HG02610 (cell line): ENCODE measurements around the gene COL6A3.

Experiments used
- ATAC-seq: cut with Tn5 transposase; IDR thresholded peaks from one replicate; pipeline ENCODE4 v1.9.1; 2021; ENCODE audit warnings: mild to moderate bottlenecking, moderate library complexity; ENCODE audit not compliant: unreplicated experiment

The COL6A3 gene

DNA sequence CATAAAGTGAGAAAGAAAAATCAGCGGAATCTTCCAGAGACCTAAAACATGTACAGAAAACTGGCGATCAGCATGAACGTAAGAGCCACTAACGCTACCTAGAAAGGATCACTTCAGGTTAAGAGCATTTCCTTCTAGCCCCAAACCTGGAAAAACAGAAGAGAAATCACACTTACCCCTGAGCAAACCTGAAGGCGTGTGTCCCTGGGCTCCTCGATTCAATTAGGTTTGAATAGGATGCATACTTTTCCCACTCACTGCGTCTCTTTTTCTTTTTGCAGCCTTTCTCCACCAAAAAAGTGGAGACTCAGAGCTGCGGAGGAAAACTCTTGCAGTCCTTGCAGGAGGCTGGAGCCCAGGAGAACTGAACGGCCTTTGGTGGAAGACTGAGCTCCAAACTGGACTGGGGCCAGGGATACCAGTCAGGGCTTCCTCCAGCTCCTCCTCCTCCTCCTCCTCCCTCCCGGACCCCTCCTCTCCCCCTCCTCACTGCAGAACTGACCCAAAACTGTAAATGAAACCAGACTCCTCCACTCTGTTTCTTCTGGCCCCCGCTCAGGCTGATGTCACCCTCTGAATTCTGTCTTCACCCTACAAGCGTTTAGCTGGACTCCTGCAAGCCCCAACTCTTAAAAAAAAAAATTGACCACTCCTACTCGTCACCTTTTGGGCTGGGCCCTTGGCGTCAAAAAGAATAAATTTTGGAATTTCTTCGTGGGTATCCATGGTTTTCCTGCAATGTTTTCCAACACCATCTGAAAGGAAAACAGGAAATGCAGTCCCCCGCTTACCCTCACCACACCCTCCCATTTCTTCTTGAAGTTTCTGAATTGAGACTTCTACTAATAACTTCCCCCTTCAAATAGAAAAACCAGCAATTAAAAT is at the start of gene COL6A3:
TSS of gene COL6A3 (minus strand) at position 388 of the 885 bp plus-strand sequence. CDS start 17,347 bp downstream, outside the sequence.
- no peak for ATAC-seq

- no peak for ATAC-seq
Measured at GRCh38 chr2:237459741-237460174, 45.8 kb upstream of the COL6A3 start.

- no peak for ATAC-seq
Measured at GRCh38 chr2:237459226-237459625, 45.3 kb upstream of the COL6A3 start.

DNA sequence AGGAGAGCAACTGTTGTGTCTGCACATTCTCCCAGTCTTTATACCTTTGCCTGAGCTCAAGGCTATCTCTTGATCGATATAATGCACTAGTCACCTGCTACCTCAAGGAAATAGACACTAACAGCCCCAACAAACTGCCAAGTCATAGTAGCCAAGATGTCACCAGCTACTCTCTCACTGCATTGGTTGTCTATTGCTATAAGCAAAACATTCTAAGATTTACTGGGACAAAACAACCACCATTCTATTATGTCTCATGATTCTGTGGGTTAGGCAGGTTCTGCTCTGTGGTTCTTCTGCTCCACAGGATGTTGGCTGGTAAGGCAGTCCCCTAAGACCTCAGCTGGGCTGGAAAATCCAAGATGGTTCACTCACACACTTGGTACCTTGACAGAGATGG is 44.6 kb upstream of the COL6A3 start:
- ATAC-seq = no peak

GRCh38 chr2:237457388-237457941 is 43.5 kb upstream of the COL6A3 start:
- no peak for ATAC-seq

- no peak for ATAC-seq
Measured at GRCh38 chr2:237456200-237456843, 42.4 kb upstream of the COL6A3 start.

DNA sequence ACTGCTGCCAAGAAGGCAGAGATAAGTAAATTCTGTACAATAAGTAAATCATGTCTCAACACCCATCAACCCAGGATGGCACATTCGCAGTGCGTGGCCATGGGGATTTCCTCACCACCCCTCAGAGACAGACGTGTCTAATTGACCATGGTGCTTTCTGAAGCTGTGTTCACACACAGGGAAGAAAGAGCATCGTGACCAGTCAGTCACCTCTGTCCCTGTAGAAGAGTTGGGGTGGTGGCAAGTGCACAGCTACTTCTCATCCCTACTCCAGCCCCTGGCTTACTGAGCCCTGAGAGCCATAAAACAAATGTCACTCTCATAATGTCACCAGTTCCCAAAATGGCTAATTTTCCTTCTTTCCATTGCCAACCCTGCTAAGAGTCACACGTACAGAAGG is 41.8 kb upstream of the COL6A3 start:
- ATAC-seq = no peak

DNA sequence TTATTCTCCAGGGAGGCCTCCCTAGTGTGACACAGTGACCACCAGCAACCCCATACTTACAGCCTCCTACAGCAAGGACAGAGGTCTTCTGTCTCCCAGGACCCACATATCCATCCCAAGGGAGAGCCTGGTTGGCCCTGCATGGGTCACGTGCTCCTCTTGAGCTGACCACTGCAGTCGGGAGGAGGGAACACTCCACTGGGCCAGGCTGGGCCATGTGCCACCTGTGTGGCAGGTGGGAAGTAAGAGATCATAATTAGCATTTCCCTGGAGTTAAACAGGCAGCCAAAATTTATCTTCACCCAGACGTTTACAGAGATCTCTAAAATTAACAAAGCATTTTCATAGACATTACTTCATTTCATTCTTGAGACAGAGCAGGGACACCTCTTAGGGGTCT is 39.7 kb upstream of the COL6A3 start:
- no peak for ATAC-seq

DNA sequence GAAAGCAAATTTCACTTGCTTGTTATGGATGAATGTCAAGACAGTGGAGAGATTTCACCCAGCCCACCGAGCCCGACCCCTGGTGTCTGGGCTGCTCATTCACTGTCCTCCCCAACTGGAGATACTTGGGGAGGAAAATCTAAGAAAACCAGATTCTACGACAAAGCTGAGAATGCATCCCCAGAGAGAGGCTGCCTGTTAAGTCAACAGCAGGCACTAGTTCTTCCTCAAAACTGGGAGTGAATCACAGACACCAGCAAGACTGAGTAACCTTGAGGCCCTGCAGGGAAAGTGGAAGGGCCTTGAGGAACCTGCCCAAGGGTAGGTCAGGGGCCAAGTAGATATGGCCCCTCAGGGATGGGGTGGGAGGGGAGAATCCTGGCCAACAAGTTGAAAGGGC is 38.9 kb upstream of the COL6A3 start:
- no peak for ATAC-seq

- ATAC-seq = no peak
Measured at GRCh38 chr2:237451643-237452469, 37.9 kb upstream of the COL6A3 start.

- ATAC-seq = no peak
Measured at GRCh38 chr2:237450583-237450982, 36.6 kb upstream of the COL6A3 start.

GRCh38 chr2:237450108-237450507 is 36.1 kb upstream of the COL6A3 start:
- ATAC-seq = no peak

DNA sequence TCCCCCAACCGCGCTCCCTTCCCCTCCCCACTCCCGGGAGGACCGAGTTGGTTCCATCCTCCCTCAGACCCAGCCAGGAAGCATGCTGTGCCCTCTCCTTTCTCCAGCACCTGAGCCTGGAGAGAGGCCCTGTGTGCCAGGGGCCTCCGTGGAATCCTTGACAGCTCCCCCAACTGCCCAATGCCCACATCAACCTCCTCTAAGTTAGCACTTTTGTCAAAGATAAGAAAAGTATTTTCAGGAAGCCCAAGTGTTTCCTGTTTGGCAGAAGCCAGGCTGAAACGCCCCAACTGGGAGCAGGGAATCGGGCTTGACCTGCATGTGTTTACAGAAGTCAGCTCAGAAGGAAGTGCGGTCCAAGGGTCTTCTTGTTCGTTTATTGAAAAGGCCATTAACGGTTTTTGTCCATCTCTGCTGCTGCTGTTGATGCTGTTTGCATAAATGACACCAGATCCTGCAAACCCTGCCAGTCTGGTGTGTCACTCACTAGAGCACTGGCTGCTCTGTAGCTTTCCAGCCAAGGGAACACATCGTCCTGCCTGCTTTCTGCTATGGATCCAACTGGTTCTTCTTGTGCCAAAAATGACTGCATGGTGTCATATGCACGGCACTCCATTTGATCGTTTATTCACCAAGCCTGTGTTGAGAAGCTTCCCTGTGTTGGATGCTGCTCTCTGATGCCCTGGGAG is 35.4 kb upstream of the COL6A3 start:
- ATAC-seq = no peak

DNA sequence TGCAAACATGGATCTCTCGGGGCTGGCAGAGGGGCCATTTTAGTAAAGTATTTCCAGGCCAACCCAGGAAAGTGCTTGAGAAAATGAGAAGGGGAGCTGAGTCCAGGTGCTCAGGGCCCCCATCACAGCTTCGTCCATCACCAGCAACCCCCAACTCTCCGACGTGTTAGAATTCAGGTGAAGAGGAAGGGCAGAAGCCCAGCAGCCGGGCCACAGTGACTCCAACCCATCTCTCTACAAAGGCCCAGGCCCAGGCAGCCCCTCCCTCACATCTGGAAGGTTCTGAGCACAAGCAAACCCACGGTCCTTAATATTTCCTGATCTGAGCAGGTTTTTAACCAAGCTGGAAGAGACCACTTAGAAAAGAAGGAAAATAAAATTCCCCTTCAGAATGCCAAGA is 34.7 kb upstream of the COL6A3 start:
- no peak for ATAC-seq

DNA sequence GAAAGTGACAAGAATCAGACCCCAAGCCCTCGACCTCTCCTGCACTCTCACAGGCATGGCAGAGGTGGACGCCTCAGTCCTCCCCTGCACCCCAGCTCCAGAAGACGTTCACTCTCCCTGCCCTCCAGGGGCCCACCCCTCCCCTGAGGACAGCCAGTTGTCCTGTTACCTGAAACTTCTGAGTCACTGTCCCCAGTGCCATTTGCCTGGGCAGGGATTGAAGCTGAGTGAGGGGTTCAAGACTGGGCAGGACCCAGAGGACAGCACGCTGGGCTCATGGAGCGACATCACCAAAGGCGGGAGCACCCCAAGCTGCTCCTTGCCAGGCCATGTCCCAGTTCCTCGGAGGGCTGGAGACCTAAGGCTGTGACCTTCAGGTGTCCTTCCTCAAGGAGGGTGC is 34.2 kb upstream of the COL6A3 start:
- no peak for ATAC-seq

DNA sequence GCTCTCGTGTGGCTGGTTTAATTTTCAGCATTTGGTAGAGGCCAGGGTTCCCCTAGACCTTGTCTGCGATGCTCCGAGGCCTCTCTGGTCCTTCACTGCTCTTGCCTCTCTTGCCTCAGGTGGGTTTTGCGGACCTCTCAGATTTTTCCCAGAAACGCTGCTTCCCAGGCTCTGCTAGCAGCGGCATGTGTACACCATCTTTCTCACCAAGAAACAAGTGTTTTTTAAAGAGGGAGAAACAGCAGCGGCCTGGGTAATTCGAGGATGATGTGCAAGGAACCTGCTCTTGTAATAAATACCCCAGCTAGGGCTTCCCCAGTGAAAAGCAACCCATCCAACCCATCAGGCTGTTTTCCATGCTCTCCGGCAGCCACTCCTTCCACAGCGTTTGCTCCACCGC is 33.5 kb upstream of the COL6A3 start:
- no peak for ATAC-seq

DNA sequence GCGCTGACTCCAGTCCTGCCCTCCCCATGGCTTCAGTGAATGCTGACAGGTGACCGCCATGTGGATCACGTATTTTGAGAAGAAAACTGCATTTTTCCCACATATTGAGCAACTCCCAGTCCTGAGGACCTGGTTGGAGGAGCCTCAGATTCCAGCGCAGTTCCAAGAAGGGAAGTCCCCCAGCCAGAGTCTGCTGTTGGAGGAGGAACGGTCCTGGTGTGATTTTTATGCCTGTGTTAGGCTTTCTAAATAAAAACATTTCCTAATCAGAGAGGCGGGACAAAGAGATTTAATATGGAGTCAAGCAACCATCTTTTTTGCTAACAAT is 32.3 kb upstream of the COL6A3 start:
- ATAC-seq = no peak

DNA sequence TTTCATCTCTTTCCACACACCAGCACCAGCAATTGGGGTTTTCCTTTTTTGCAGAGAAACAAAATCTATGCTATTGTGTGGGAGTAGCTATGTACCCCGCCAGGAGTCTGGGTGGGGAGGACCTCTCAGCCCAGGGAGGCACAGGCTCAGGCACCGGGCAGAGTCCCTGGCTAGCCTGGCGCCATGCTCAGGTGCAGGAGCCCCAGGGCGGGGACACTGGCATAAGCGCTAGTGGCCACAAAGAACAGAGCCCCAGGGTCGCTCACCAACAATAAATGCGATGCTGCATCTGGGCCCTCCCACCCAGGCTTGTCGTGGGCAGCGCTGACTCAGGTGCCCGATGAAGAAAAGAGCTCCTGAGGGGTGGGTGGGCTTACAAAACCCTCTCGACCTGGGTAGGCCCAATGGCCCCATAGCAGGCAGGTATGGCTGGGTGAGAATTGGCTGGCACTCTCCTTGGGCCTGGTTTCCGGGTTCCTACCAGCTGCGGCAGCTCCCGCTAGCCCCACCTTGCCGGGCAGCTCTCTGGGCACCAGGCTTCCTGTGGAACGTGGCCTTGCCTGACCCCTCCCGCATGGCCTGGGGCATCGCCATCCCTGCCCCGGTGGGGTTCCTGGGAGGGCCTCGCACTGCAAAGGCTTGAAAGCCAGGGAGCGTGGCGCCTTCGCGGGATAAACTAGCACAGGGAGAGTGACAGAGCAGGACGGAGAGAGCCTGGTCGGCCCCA is 31.8 kb upstream of the COL6A3 start:
- ATAC-seq = no peak

GRCh38 chr2:237444071-237444470 is 30.1 kb upstream of the COL6A3 start:
- ATAC-seq = no peak
